Erythroblast (primary cell): Measurements from ENCODE around the gene RAI2.

Experiments used
- GATA1 ChIP-seq: IDR thresholded peaks from 2 replicates; pipeline ENCODE4 v1.6.1; 2011; ENCODE audit warnings: low read depth, mild to moderate bottlenecking, control low read depth, low read length, moderate library complexity
- POLR2A ChIP-seq: IDR thresholded peaks from 2 replicates; pipeline ENCODE4 v1.6.1; 2011; ENCODE audit warnings: mild to moderate bottlenecking, low read length

GRCh38 chrX:17818726-17819125, 42.4 kb downstream of the RAI2 start:
- TF ChIP-seq POLR2A (no peak), GATA1 (no peak)
